ENCODE data around the gene NPHP4.

The NPHP4 gene

GRCh38 chr1:5992814-5993555 lies 760 bp upstream of the NPHP4 start:
- no peak for FAIRE-seq
- no peak for DNase-seq (ENCODE audit: insufficient read length, low spot score)
- TF ChIP-seq, protein P1, sequence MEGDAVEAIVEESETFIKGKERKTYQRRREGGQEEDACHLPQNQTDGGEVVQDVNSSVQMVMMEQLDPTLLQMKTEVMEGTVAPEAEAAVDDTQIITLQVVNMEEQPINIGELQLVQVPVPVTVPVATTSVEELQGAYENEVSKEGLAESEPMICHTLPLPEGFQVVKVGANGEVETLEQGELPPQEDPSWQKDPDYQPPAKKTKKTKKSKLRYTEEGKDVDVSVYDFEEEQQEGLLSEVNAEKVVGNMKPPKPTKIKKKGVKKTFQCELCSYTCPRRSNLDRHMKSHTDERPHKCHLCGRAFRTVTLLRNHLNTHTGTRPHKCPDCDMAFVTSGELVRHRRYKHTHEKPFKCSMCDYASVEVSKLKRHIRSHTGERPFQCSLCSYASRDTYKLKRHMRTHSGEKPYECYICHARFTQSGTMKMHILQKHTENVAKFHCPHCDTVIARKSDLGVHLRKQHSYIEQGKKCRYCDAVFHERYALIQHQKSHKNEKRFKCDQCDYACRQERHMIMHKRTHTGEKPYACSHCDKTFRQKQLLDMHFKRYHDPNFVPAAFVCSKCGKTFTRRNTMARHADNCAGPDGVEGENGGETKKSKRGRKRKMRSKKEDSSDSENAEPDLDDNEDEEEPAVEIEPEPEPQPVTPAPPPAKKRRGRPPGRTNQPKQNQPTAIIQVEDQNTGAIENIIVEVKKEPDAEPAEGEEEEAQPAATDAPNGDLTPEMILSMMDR (IDR thresholded peaks at IDR 0.05; ENCODE audit: insufficient read depth, missing control alignments), result no peak

GRCh38 chr1:5991381-5992025 lies 722 bp downstream of the NPHP4 start:
- TF ChIP-seq, protein P1 (IDR thresholded peaks at IDR 0.05; ENCODE audit: insufficient read depth, missing control alignments), result no peak
- no peak for FAIRE-seq
- no peak for DNase-seq (ENCODE audit: insufficient read length, low spot score)

GRCh38 chr1:5990913-5991312 lies 1.3 kb downstream of the NPHP4 start:
- DNase-seq (ENCODE audit: insufficient read length, low spot score) (no peak), FAIRE-seq (no peak)
- TF ChIP-seq, protein P1 (IDR thresholded peaks at IDR 0.05; ENCODE audit: insufficient read depth, missing control alignments), result no peak

DNA sequence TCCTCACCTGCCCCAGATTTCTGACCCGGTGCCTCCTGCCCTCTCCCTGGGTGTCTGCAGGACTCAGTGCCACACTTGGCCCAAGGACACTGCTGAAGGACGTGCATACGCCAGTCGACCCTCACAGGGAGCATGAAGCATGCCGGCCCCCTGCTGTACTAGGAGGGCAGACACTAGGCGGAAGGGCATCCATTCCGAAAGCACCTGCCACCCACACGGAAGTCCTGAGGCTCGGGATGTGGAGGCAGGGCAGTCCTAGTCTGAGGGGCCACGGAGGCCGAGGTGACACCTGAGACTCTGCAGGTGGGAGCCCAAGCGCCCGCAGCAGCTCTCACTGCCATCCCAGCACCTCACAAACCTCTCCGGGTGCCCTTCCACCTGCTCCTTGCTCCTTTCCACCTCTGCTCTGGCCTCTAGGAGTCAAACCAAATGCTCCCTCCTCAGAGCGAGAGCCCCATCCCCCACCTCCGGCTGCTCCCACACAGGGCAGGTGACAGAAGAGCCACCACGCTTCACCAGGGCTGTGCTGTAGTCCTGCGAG lies 2.4 kb downstream of the NPHP4 start:
- DNase-seq (ENCODE audit: insufficient read length, low spot score), result no peak
- TF ChIP-seq, protein P1 (IDR thresholded peaks at IDR 0.05; ENCODE audit: insufficient read depth, missing control alignments), result no peak
- FAIRE-seq, result no peak

DNA sequence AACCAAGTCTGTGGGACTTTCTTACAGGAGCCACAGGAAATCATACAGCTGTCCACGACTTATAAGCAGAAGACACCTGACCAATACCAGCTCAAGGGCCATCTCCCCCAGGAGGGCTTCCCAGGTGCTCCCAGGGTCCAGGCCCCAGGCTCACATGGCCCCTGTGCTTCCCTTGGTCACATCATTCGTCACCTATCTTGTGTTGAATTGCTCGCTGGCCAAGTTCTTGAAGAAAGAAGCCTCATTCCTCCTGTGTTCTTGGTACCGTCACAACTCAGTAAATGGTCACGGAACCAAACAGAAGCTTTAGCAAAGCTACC lies 3.0 kb downstream of the NPHP4 start:
- DNase-seq (ENCODE audit: insufficient read length, low spot score), result no peak
- no peak for FAIRE-seq
- TF ChIP-seq, protein P1 (IDR thresholded peaks at IDR 0.05; ENCODE audit: insufficient read depth, missing control alignments), result no peak

DNA sequence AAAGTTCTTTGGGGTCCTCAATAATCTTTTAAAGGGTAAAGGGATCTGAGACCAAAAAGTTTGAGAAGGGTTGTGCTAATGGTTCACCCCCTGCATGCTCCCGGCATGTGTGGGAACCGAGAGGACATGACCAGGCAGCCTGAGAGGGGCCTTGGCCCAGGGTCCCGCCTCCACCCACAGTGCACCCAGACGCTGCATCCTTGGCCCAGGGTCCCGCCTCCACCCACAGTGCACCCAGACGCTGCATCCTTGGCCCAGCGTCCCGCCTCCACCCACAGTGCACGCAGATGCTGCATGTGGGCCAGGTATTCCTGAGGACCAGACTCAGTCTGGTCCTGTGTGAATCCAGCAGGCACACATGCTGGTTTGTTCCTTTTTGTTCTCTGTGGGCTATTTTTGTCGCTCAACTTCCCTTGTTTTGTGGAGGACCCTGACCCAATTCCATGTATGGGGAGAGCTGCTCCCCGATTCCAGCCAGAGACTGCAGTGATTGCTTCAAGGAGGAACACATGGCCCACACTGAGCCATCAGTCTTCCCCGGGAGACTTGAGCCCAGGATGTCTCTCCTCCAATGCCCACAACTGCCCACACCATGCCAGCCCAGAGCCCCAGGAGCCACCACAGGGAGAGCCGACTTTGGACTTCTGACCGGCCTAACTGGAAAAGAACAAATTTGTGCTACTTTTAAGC lies 3.5 kb downstream of the NPHP4 start:
- TF ChIP-seq, protein P1 (IDR thresholded peaks at IDR 0.05; ENCODE audit: insufficient read depth, missing control alignments), result no peak
- no peak for DNase-seq (ENCODE audit: insufficient read length, low spot score)
- FAIRE-seq, result no peak

All from D721Med (cell line).